GM21737 (cell line): ENCODE measurements around the gene SYMPK.
"Not testable (repeated sequence)": the region's sequence is repeated elsewhere in the genome, so short reads cannot be mapped to it uniquely, and the experiment has no call there.

Experiments used
- ATAC-seq: cut with Tn5 transposase; IDR thresholded peaks from one replicate; pipeline ENCODE4 v1.9.1; 2021; ENCODE audit warnings: mild to moderate bottlenecking, moderate library complexity; ENCODE audit not compliant: unreplicated experiment

SYMPK gene

GRCh38 chr19:45870798-45871197 is 7.9 kb upstream of the SYMPK start:
- ATAC-seq, result no peak

GRCh38 chr19:45867241-45867640 is 4.3 kb upstream of the SYMPK start:
- ATAC-seq, result not testable (repeated sequence)

GRCh38 chr19:45866400-45867176 is 3.6 kb upstream of the SYMPK start:
- no peak for ATAC-seq

DNA sequence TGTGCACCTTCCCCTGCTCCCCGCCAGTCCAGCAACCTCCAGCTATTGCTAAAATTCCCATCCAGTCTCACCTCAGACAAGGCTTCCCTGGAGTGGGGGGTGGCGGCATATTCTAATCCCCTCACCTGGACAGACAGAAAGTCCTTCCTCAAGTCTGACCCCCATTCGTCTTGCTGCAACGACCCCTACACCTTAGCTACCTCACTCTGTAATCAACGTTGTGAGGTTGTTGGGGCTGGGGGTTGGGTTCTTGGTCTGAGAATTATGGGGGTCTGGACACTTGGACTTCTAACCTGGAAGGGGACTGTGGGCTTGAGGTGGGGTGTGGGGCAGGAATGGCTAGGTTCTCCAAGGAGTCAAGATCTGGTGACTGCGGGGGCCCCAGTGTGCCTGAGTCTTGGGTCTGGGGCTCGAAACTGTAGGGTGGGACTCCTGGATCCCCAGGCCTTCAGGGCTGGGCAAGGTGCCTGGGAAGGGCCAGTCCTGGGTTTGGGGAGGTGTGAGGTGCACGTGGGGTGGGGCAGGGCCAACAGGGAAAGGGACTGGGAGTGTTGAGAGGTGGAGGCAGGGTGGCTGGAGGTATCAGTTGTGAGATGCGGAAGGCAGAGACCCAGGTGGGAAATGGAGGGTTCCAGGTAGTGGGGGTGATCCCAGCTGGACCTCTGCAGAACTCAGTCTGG is 2.5 kb upstream of the SYMPK start:
- ATAC-seq, result no peak

- no peak for ATAC-seq
Observed at GRCh38 chr19:45864629-45865082, 1.7 kb upstream of the SYMPK start.

DNA sequence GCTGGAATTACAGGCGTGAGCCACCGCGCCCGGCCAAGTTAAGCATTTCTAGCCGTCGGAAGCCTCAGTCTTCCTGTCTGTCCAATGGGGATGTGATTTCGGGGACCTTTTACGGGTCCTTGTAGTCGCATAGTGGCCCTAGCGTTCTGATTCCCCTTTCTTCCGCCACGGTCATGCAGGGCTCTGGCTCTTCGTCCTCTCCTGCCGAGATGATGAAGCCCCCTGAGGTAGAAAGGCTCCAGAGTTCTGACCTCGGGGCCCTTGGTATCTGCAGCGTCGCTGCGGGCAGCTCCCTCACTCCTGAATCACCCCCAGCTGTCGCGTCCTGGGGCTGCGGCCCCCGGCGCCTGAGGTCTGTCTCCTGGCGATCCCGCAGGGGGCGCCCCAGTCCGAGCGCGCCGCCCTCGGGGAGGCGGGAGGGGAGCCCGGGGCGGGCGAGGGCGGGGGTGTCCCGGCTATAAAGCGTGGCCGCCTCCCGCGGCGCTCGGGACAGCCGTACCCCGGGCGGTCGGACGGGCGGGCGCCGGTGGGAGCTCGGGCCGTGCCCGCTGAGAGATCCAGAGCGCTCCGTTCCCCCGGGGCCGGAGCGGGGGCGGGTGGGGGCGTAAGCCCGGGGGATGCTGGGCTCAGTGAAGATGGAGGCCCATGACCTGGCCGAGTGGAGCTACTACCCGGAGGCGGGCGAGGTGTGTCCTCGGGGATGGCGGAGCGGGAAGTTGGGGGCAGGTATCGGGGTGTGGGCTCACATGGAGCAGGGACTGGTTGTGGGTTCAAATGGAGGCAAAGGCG is 1.1 kb upstream of the SYMPK start, which contains the start of gene FOXA3:
FOXA3 (plus strand) TSS at position 487 of the 789 bp plus-strand sequence; CDS start at position 618, 131 bp downstream.
- ATAC-seq, result peak; percentile 40

GRCh38 chr19:45863335-45863839 is 440 bp upstream of the SYMPK start:
- no peak for ATAC-seq

DNA sequence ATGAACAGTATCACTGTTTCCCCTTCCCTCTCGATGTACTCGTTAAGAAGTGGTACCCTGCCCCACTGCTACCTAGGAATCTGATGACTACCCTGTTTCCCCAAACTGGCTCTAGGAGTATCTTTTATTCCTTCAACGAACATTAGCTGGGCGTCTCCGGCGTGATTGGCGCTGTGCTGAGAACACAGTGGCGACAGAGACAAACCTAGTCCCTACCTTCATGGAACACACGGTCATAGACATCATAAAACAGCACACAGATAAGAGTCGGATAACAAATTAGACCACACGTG is 730 bp downstream of the SYMPK start:
- no peak for ATAC-seq

DNA sequence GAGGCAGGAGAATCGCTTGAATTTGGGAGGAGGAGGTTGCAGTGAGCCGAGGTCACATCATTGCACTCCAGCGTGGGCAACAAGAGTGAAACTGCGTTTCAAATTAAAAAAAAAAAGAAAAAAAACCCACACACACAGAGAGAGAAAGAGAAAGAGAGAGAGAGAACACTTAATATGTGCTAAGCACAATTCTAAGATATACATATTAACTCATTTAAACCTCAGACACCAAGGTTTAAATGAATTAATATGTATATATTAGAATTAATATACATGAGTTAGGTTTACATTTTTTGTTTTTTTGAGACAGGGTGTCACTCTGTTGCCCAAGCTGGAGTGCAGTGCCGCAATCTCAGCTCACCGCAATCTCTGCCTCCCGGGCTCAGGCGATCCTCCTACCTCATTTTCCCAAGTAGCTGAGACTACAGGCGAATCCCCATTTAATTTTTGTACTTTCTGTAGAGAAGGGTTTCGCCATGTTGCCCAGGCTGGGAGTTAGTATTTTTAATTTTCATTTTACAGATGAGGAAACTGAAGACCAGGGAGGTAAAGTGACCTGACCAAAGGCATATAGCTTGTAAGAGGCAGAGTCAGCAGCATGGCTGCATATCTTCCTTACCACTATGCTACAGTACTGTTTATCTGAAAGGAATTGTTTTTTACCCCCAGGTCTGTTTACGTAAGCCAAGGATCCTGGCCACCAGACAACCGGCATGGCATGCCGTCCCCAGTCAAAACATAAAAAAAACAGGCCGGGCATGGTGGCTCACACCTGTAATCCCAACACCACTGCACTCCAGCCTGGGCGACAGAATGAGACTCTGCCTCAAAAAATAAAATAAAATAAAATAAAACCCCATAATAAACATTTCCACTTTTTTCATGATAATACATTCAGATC is 2.3 kb downstream of the SYMPK start:
- no peak for ATAC-seq

DNA sequence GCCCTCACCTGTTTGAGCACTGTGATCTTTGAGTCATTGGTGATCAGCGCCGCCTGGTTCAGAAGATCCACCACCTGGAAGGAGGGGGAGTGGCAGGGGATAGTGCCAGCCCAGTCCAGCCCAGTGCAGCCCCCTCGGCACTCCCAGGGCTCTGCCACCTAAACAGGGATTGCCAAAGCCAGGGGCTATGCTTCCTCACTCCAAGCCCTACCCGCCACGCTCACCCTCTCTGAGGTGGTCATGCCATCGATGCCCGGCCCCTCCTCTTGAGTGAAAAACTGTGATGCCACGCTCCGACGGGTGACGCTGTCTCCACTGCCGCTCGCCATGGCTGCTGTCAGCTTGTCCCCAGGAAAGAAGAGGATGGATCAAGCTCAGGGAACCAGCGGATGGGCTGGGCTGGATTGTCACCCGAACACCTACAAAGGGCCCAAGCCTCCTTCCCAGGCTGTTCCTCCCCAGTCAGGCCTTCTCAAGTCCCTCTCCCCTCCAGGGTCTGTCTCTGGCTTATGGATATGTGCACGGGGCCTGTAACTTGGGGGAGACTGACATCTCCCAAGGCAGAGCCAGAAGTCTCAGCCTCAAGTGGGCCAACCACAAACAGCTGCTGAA is 8.7 kb downstream of the SYMPK start:
- no peak for ATAC-seq

DNA sequence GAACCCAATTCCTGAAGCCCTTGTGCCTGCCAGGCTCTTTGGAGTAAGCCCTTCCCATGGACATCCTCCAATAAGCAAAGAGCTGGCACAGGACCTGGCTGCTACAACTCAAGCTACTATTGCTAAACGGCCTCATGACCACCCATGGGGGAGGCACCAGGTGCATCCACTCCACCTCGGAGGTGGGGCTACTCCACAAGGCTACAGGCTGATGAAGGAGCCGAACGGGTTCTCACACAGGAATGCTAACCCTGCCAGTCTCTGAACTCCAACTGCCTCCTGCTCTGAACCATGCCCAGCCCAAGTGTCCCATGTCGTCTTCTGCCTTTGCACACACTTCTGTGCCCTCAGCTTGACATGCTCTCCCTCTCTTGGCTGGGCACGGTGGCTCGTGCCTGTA is 10.0 kb downstream of the SYMPK start:
- no peak for ATAC-seq

- ATAC-seq, result no peak
Observed at GRCh38 chr19:45852145-45852750, 10.7 kb downstream of the SYMPK start.

- no peak for ATAC-seq
Observed at GRCh38 chr19:45848922-45849321, 14.0 kb downstream of the SYMPK start.

DNA sequence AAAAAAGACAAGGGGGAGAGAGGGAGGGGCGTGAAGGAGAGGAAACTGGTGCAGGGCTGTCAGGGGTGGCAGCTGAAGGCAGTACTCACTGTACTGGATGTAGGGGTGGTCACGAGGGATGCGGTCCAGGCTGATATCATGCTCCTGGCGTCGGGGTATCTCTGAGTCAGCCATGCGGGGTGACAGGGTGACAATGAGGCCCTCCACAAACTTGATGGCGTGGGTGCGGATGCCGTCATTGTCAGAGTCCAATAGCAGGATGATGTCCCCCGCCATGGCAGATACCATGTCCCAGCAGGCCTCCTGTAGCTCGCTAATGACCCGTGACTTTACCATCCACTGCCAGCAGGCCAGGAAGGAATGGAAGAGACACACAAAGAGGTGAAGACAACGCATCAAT is 15.3 kb downstream of the SYMPK start:
- ATAC-seq, result no peak

DNA sequence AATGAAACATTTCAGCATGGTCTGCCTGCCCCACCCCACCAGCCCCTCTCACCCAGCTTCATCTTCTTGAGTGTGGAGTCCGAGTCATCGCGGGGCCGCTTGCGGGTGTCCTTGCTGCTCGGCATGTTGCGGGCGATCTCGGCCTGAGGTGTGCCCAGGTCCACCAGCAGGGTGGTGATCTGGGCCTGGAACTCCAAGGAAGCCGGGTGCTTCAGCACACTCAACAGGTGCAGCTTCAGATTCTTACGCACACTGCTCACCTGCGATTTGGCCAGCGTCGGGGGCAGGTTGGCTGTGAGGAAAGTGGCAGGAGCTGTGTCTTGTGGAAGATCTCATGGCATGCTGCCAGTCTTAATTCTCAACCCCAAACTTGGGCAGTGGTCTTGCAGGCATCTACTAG is 20.7 kb downstream of the SYMPK start:
- no peak for ATAC-seq

DNA sequence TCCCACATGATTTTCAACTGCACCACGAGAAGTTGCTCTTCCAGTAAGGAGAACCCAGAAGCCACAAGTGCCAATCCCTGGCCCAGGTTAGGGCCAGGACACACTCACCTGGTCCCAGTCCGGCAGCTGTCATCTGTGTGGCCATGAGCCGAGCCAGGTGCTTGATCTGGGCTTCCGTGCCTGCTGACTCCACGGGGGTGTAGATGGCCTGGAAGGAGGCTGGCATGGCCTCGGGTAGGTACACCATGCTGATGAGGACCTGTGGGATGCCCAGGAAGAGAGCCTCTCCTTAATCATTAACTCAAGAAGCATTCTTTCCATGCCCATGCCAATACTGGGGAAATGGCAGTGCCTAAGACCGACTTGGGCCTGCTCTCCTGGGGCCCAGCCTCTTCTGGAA is 28.0 kb downstream of the SYMPK start:
- ATAC-seq, result no peak

GRCh38 chr19:45828945-45829344 is 34.0 kb downstream of the SYMPK start:
- ATAC-seq, result no peak

DNA sequence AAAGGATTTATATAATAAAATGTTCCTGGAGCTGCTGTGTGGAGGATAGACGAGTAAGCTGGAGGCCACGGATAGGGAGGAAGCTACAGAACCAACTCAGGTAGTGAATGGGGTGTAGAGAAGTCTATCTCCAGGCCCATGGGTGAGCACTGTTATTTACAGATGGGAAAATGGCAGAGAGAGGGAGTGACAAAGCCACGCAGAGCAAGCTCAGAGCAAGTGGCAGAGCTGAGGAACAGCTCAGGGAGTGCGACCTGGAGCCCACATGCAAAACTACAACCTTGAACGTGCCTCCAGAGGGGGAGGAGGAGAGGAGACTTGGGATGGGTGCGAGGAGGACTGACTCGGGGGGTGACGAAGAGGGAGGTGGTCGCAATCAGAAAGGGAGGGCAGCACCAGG is 34.4 kb downstream of the SYMPK start:
- no peak for ATAC-seq

DNA sequence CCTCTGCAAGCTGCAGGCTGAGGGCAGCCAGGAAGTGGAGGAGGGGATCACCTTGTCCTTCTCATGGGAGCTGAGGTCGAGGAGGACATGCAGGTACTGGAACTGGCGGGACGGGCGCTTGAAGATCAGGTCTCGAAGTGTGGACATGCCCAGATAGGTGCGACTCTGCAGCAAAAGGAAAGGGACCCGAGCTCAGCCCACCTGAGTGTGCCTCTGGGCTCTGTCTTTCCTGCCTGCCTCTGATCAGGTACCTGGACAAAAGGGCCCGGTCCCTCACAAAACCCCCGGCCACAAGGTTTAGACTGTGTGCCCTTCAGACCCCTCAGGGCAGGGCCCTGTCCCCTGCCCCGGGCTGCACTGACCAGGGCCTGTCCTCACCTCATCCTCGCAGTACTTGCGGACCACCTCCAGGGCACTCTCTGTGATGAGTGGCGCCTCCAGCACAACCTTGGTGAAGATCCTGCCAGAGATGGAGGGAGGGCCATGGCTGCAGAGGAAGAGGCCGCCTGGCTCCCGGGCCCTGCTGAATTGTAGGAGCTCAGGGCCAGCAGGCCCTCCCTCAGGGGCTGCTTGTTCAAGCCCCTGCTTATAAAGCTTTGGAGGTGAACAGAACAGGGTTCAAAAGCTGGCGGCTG is 35.4 kb downstream of the SYMPK start:
- ATAC-seq, result no peak
